Esophagus muscularis mucosa (tissue), 4 donors: Measurements from ENCODE around the gene SLC26A6.

ENCODE experiments used
- CTCF ChIP-seq, 3 experiments: fragments of 200-600 bp in 2 of 3; fragments of 450-650 bp in 1 of 3; sonication (generic) in 2 of 3; IDR thresholded peaks; one replicate each; pipeline ENCODE4 v1.5.1; 2017 to 2019; ENCODE audit warnings: antibody characterized with exemption in 3 of 3, mild to moderate bottlenecking in 2 of 3, moderate library complexity in 1 of 3
- EP300 ChIP-seq: sonication (generic); formaldehyde crosslinking; IDR thresholded peaks from one replicate; pipeline ENCODE4 v1.6.1; 2017; ENCODE audit warnings: antibody characterized with exemption
- POLR2A ChIP-seq: fragments of 450-650 bp; IDR thresholded peaks from one replicate; pipeline ENCODE4 v1.6.1; 2017; ENCODE audit warnings: antibody characterized with exemption, moderate library complexity, mild to moderate bottlenecking, low read depth

- no peak for TF ChIP-seq POLR2A
- TF ChIP-seq CTCF (IDR thresholded peaks at IDR 0.05): no peak
- TF ChIP-seq EP300: no peak
Observed at GRCh38 chr3:48585411-48585810, 49.9 kb downstream of the SLC26A6 start.
